ENCODE measurements around the gene CCDC8. TPM values are rescaled to one million over a fixed set of nuclear protein-coding genes. Genes with fewer than 3 reads are reported as not detected.
"Not testable (repeated sequence)": the region's sequence is repeated elsewhere in the genome, so short reads cannot be mapped to it uniquely, and the experiment has no call there.

CCDC8 gene
- total RNA-seq, 1 donor from 2014 or later, result not detected

DNA sequence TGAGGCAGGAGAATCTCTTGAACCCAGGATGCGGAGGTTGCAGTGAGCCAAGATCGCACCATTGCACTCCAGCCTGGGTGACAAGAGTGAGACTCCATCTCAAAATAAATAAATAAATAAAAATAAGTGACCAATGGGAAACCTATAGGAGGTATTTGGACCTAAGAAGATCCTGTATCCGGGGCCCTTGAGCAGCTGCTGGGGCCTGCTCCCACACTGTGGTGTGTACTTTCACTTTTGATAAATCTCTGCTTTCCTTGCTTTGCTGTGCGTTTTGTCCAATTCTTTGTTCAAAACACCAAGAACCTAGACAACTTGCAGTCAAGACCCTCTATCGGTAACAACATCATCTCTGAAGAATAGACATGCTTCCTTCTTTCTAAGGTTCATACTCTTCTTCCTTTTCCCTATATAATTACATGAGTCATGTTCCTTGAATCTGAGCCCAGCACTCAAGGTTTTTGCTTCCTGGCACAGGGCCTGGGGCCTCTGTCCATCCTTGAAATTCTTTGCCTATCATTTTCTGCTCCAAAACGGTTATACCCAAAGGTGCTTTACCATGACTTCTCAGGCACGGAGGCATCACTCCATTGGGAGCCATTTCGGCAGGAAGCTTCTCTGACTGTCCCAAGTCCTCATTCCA, 29.6 kb upstream of the CCDC8 start:
- intact Hi-C loops (cut with micrococcal nuclease), result no loop called here
- no peaks in the 10 kb centered on the region for H3K36me3 Mint-ChIP-seq (ENCODE audit: low read depth)
- peaks cover 3% of the 10 kb centered on the region for H3K4me1 Mint-ChIP-seq
- H3K9me3 Mint-ChIP-seq, result no peaks in the 10 kb centered on the region
- no peak for DNase-seq
- H3K27me3 Mint-ChIP-seq, result peaks cover 5% of the 10 kb centered on the region
- no peak overlapping the region for H3K4me3 Mint-ChIP-seq
- no peak overlapping the region for H3K27ac Mint-ChIP-seq

GRCh38 chr19:46441866-46442265, 28.5 kb upstream of the CCDC8 start:
- Mint-ChIP-seq H3K36me3 (ENCODE audit: low read depth) (no peaks in the 10 kb centered on the region), H3K9me3 (no peaks in the 10 kb centered on the region), H3K4me1 (peaks cover 3% of the 10 kb centered on the region), H3K4me3 (no peak overlapping the region), H3K27me3 (peaks cover 5% of the 10 kb centered on the region), H3K27ac (no peak overlapping the region)
- intact Hi-C loops (cut with micrococcal nuclease), result no loop called here
- DNase-seq, result no peak

DNA sequence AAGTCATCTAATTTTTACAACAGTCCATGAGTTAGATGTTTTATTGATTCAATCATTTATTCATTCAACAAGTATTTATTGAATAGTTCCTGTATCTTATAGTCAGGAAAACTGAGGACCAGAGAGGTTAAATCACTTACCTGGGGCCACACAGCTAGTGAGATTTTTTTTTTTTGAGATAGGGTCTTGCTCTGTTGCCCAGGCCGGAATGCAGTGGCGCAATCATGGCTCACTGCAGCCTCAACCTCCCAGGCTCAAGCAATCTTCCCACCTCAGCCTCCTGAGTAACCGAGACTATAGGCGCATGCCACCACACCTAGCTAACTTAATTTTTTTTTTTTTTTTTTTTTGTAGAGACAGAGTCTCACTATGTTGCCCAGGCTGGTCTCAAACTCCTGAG, 22.3 kb upstream of the CCDC8 start:
- H3K4me3 Mint-ChIP-seq, H3K9me3 Mint-ChIP-seq: not testable (repeated sequence)

DNA sequence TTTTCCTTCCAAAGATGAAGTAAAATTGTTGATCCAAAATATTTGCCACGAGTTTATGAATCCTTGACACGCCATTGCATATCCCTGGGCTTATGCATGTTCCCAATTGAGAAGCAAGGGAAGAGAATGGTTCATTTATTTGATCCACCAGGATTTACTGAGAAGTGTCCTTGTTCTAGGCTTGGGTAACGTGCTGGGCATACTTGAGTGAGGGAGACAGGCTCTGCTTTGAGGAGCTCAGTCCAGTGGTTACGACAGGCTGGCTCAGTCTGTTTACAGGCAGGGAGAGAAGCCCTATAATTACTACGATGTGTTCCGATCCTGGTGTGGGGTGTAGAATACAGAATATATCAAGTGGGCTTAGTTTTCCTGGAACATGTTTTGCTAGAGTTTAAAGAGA, 21.6 kb upstream of the CCDC8 start:
- H3K27me3 Mint-ChIP-seq, result peaks cover 21% of the 10 kb centered on the region
- intact Hi-C loops (cut with micrococcal nuclease), result no loop called here
- H3K27ac Mint-ChIP-seq, result no peak overlapping the region
- H3K36me3 Mint-ChIP-seq (ENCODE audit: low read depth), result no peaks in the 10 kb centered on the region
- H3K4me3 Mint-ChIP-seq, result no peak overlapping the region
- H3K4me1 Mint-ChIP-seq, result peaks cover under 1% of the 10 kb centered on the region
- H3K9me3 Mint-ChIP-seq, result no peaks in the 10 kb centered on the region
- DNase-seq, result no peak

More for the DNA sequence above, 22.3 kb upstream of the CCDC8 start:
- H3K4me1 Mint-ChIP-seq; H3K27ac Mint-ChIP-seq; H3K36me3 Mint-ChIP-seq (ENCODE audit: low read depth); intact Hi-C loops (cut with micrococcal nuclease); DNase-seq: not testable (repeated sequence)
- peaks cover 15% of the 10 kb centered on the region for H3K27me3 Mint-ChIP-seq

- Mint-ChIP-seq H3K4me1 (peaks cover 10% of the 10 kb centered on the region), H3K27me3 (peaks cover 36% of the 10 kb centered on the region)
- H3K36me3 Mint-ChIP-seq (ENCODE audit: low read depth); H3K4me3 Mint-ChIP-seq; DNase-seq; H3K27ac Mint-ChIP-seq; H3K9me3 Mint-ChIP-seq; intact Hi-C loops (cut with micrococcal nuclease): not testable (repeated sequence)
These were observed 20.1 kb upstream of the CCDC8 start for GRCh38 chr19:46433470-46433869.

GRCh38 chr19:46431824-46432223, 18.5 kb upstream of the CCDC8 start:
- no peak overlapping the region for H3K27ac Mint-ChIP-seq
- H3K4me1 Mint-ChIP-seq, result peaks cover 22% of the 10 kb centered on the region
- H3K36me3 Mint-ChIP-seq (ENCODE audit: low read depth), result no peaks in the 10 kb centered on the region
- peaks cover 50% of the 10 kb centered on the region for H3K27me3 Mint-ChIP-seq
- DNase-seq, result no peak
- intact Hi-C loops (cut with micrococcal nuclease), result no loop called here
- H3K4me3 Mint-ChIP-seq, result no peak overlapping the region
- no peaks in the 10 kb centered on the region for H3K9me3 Mint-ChIP-seq

- no peak for DNase-seq
- Mint-ChIP-seq H3K4me3 (no peak overlapping the region), H3K36me3 (ENCODE audit: low read depth) (no peaks in the 10 kb centered on the region), H3K4me1 (peaks cover 27% of the 10 kb centered on the region), H3K27me3 (peaks cover 62% of the 10 kb centered on the region), H3K9me3 (no peaks in the 10 kb centered on the region), H3K27ac (no peak overlapping the region)
- intact Hi-C loops (cut with micrococcal nuclease), result no loop called here
These were observed 16.6 kb upstream of the CCDC8 start for GRCh38 chr19:46429999-46430398.

- intact Hi-C loops (cut with micrococcal nuclease), result no loop called here
- Mint-ChIP-seq H3K27ac (peak within 1 kb of the TSS; percentile 27), H3K4me3 (peak within 1 kb of the TSS; percentile 80), H3K4me1 (peaks cover 27% of the 10 kb centered on the region), H3K27me3 (peaks cover 62% of the 10 kb centered on the region), H3K36me3 (ENCODE audit: low read depth) (no peaks in the 10 kb centered on the region), H3K9me3 (no peaks in the 10 kb centered on the region)
- DNase-seq, result peak; percentile 88
These were observed 15.1 kb upstream of the CCDC8 start, which contains the start of gene PNMA8C for GRCh38 chr19:46428239-46429135. TSS of gene PNMA8C (minus strand) at chr19:46428936. CDS start at chr19:46428359, 577 bp downstream.

DNA sequence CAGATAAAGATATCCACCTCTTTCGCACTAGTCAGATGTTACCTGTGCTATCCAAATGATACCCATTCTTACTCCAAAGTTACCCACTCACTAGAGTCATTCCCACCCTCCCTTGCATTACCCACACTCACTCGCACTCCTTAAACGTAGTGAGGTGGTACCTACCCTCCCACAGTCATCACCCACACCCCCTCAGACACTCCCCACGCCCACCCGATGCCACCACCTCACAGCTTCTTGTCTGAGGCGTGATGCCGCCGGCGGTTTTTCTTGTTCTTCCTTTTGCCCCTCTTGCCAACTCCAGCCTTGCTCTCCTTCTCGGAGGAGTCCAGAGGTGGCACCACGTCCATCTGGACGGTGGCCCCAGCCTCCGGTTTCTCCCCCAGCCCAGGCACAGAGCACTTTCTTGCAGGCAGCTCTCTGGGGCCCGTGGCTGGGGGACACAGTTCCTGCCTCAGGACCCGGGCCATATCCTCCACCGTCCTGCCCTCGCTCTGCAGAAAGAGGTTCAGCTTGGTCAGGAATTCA, 14.2 kb upstream of the CCDC8 start:
- intact Hi-C loops (cut with micrococcal nuclease), result no loop called here

GRCh38 chr19:46426506-46427162, 13.3 kb upstream of the CCDC8 start:
- Mint-ChIP-seq H3K4me1 (peaks cover 27% of the 10 kb centered on the region), H3K27me3 (peaks cover 64% of the 10 kb centered on the region), H3K27ac (no peak overlapping the region), H3K36me3 (ENCODE audit: low read depth) (no peaks in the 10 kb centered on the region), H3K4me3 (peak overlapping the region; percentile 53), H3K9me3 (no peaks in the 10 kb centered on the region)
- intact Hi-C loops (cut with micrococcal nuclease), result no loop called here
- peak; percentile 68 for DNase-seq

More for the DNA sequence above, 14.2 kb upstream of the CCDC8 start:
- no peak for DNase-seq
- H3K9me3 Mint-ChIP-seq, result no peaks in the 10 kb centered on the region
- no peaks in the 10 kb centered on the region for H3K36me3 Mint-ChIP-seq (ENCODE audit: low read depth)
- H3K27me3 Mint-ChIP-seq, result peaks cover 65% of the 10 kb centered on the region
- no peak overlapping the region for H3K27ac Mint-ChIP-seq
- peaks cover 27% of the 10 kb centered on the region for H3K4me1 Mint-ChIP-seq
- H3K4me3 Mint-ChIP-seq, result no peak overlapping the region

DNA sequence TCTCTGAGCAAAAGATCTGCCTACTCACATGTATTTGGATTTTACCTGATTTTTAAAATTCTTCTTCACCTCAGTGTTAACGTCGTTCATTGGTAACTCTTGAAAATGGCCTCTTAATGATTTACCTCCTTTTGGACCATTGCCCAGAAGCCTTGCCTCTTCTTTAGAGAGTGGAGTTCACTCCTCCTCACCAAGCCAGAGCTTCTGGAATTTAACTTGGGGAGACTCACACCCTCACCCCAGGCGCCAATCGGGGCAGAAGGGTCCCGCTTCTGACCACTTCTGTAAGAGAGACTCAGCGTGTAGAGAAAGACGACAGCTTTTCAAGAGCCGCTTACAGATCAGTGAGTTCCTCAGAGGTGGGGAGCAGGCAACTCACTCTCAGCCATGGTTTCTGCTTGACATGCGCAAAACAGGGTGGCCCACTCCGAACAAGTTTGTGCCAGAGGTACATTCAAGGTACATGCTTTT, 12.7 kb upstream of the CCDC8 start:
- intact Hi-C loops (cut with micrococcal nuclease), result no loop called here
- Mint-ChIP-seq H3K4me3 (peak overlapping the region; percentile 53), H3K4me1 (peaks cover 27% of the 10 kb centered on the region), H3K9me3 (no peaks in the 10 kb centered on the region), H3K36me3 (ENCODE audit: low read depth) (no peaks in the 10 kb centered on the region), H3K27me3 (peaks cover 60% of the 10 kb centered on the region), H3K27ac (no peak overlapping the region)
- no peak for DNase-seq

- Mint-ChIP-seq H3K9me3 (no peaks in the 10 kb centered on the region), H3K4me3 (no peak overlapping the region), H3K4me1 (peaks cover 17% of the 10 kb centered on the region), H3K36me3 (ENCODE audit: low read depth) (no peaks in the 10 kb centered on the region), H3K27ac (no peak overlapping the region), H3K27me3 (peaks cover 46% of the 10 kb centered on the region)
- no peak for DNase-seq
- intact Hi-C loops (cut with micrococcal nuclease), result no loop called here
These were observed 9.8 kb upstream of the CCDC8 start for GRCh38 chr19:46423188-46423587.

DNA sequence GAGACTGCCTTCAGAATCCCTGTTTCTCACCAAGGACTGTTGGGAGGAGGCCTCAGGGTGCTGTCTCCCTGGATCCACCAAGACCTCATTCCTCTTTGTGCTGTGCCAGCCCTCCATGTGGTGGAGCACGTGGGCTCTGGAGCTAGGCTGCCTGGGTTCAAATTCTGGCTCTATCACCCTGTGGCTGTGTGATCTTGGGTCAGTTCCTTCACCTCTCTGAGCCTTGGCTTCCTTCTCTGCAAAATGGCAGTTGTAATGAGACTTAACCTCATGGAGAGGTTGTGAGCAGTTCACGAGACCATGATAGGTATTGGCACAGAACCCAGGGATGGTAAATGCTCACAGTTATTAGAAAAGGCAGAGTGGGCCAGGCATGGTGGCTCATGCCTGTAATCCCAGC, 9.0 kb upstream of the CCDC8 start:
- Mint-ChIP-seq H3K9me3 (no peaks in the 10 kb centered on the region), H3K4me1 (peaks cover 11% of the 10 kb centered on the region), H3K27me3 (peaks cover 42% of the 10 kb centered on the region), H3K4me3 (no peak overlapping the region), H3K27ac (no peak overlapping the region), H3K36me3 (ENCODE audit: low read depth) (no peaks in the 10 kb centered on the region)
- DNase-seq, result no peak
- intact Hi-C loops (cut with micrococcal nuclease), result no loop called here
